SK-N-SH treated with all-trans-retinoic acid at 6 μM for 48 hours (cell line): ENCODE results near the gene CD302.
A peak's percentile ranks its signal among the peaks of the same experiment; 100 is the strongest.

Source experiments
- ATAC-seq: fragments of 200-7000 bp; cut with Tn5 transposase; 3 replicates; pipeline ENCODE4 v1.9.1; 2020; ENCODE audit warnings: mild to moderate bottlenecking, moderate library complexity
- ARNTL ChIP-seq: fragments of 450-650 bp; formaldehyde crosslinking; IDR thresholded peaks from 2 replicates; pipeline ENCODE4 v1.5.0; 2020; ENCODE audit warnings: low read depth, mild to moderate bottlenecking, moderate library complexity, borderline replicate concordance
- BACH2 ChIP-seq: fragments of 250-450 bp; sonication (Bioruptor Pico); IDR thresholded peaks from 2 replicates; pipeline ENCODE4 v1.9.0; 2021; ENCODE audit warnings: mild to moderate bottlenecking, borderline replicate concordance
- CSDC2 ChIP-seq: fragments of 250-450 bp; sonication (Bioruptor Pico); IDR thresholded peaks from 2 replicates; pipeline ENCODE4 v1.5.0; 2020; ENCODE audit warnings: mild to moderate bottlenecking, moderate library complexity
- ESRRG ChIP-seq: fragments of 250-450 bp; sonication (Bioruptor Pico); IDR thresholded peaks from 2 replicates; pipeline ENCODE4 v1.6.1; 2021; ENCODE audit warnings: mild to moderate bottlenecking
- GLIS3 ChIP-seq: fragments of 250-450 bp; sonication (Bioruptor Pico); IDR thresholded peaks from 2 replicates; pipeline ENCODE4 v1.5.0; 2020; ENCODE audit warnings: mild to moderate bottlenecking, moderate library complexity
- ISL1 ChIP-seq: fragments of 250-450 bp; sonication (Bioruptor Pico); IDR thresholded peaks from 2 replicates; pipeline ENCODE4 v2.1.2; 2022; ENCODE audit warnings: mild to moderate bottlenecking, moderate library complexity
- OSR1 ChIP-seq: fragments of 250-450 bp; sonication (Bioruptor Pico); IDR thresholded peaks from 2 replicates; pipeline ENCODE4 v1.8.0; 2022; ENCODE audit warnings: moderate library complexity, mild to moderate bottlenecking, inconsistent platforms
- PPARA ChIP-seq: fragments of 250-450 bp; sonication (Bioruptor Pico); IDR thresholded peaks from 2 replicates; pipeline ENCODE4 v1.5.0; 2020; ENCODE audit warnings: mild to moderate bottlenecking, borderline replicate concordance
- RARB ChIP-seq: fragments of 250-450 bp; sonication (Bioruptor Pico); IDR thresholded peaks from 2 replicates; pipeline ENCODE4 v1.8.0; 2021; ENCODE audit warnings: mild to moderate bottlenecking, moderate library complexity
- SNAI2 ChIP-seq: fragments of 250-450 bp; sonication (Bioruptor Pico); IDR thresholded peaks from 2 replicates; pipeline ENCODE4 v1.5.0; 2020; ENCODE audit warnings: mild to moderate bottlenecking, moderate library complexity
- TCF4 ChIP-seq: fragments of 250-450 bp; sonication (Bioruptor Pico); IDR thresholded peaks from 2 replicates; pipeline ENCODE4 v1.8.0; 2021; ENCODE audit warnings: mild to moderate bottlenecking, moderate library complexity, borderline replicate concordance
- TOX ChIP-seq: fragments of 250-450 bp; sonication (Bioruptor Pico); IDR thresholded peaks from 2 replicates; pipeline ENCODE4 v1.8.0; 2021; ENCODE audit warnings: mild to moderate bottlenecking, moderate library complexity, borderline replicate concordance
- ZC3H10 ChIP-seq: fragments of 250-450 bp; sonication (Bioruptor Pico); IDR thresholded peaks from 2 replicates; pipeline ENCODE4 v1.5.1; 2021; ENCODE audit warnings: mild to moderate bottlenecking, moderate library complexity
- ZFP3 ChIP-seq: fragments of 250-450 bp; sonication (Bioruptor Pico); IDR thresholded peaks from 2 replicates; pipeline ENCODE4 v1.5.0; 2020; ENCODE audit warnings: mild to moderate bottlenecking, moderate library complexity
- ZFP30 ChIP-seq: fragments of 450-650 bp; formaldehyde crosslinking; IDR thresholded peaks from 2 replicates; pipeline ENCODE4 v1.5.0; 2022; ENCODE audit warnings: mild to moderate bottlenecking, moderate library complexity
- ZNF565 ChIP-seq: fragments of 450-650 bp; formaldehyde crosslinking; conservative IDR thresholded peaks from 2 replicates; pipeline ENCODE4 v1.5.0; 2020; ENCODE audit warnings: low read depth, mild to moderate bottlenecking, moderate library complexity
- ZNF70 ChIP-seq: fragments of 450-650 bp; formaldehyde crosslinking; IDR thresholded peaks from 2 replicates; pipeline ENCODE4 v1.5.0; 2020; ENCODE audit warnings: mild to moderate bottlenecking, moderate library complexity
- ZNF8 ChIP-seq: fragments of 450-650 bp; formaldehyde crosslinking; IDR thresholded peaks from 2 replicates; pipeline ENCODE4 v1.5.0; 2020; ENCODE audit warnings: mild to moderate bottlenecking, moderate library complexity
- TF ChIP-seq, protein P1 (sequence below): fragments of 250-450 bp; sonication (Bioruptor Pico); IDR thresholded peaks from 2 replicates; pipeline ENCODE4 v1.5.1; 2021; ENCODE audit warnings: mild to moderate bottlenecking, moderate library complexity
- TF ChIP-seq, protein P2 (sequence below): fragments of 250-450 bp; sonication (Bioruptor Pico); IDR thresholded peaks from 2 replicates; pipeline ENCODE4 v1.5.1; 2020; ENCODE audit warnings: low read depth, mild to moderate bottlenecking, moderate library complexity
- TF ChIP-seq, protein P3 (sequence below): fragments of 250-450 bp; sonication (Bioruptor Pico); IDR thresholded peaks from 2 replicates; pipeline ENCODE4 v1.8.0; 2020; ENCODE audit warnings: mild to moderate bottlenecking, moderate library complexity, borderline replicate concordance
- TF ChIP-seq, protein P4 (sequence below): fragments of 250-450 bp; sonication (Bioruptor Pico); IDR thresholded peaks from 2 replicates; pipeline ENCODE4 v1.8.0; 2021; ENCODE audit warnings: low read depth, mild to moderate bottlenecking, moderate library complexity, borderline replicate concordance

The CD302 gene

DNA sequence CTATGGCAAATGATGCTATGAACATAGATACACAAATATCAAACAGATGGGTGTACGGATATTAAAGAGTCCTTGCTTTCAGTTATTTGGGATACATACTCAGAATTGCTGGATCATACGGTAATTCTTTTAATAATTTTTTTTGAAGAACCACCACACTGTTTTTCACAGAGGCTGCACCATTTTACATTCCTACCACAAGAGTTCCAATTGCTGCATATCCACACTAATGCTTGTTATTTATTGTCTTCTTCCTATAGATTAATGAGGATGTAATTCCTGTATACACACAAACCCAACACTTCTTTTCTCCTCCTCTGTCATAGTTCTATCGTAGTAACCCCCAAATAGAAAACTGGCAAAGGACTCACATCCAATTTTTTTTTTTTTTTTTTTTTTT, 21.7 kb downstream of the CD302 start:
- 0 out of 3 replicates have a peak, but pooled peaks have one; percentile 7 for ATAC-seq
- no peak for TF ChIP-seq ZNF70 (CRISPR knock-in tag)
- no peak for TF ChIP-seq BACH2 (CRISPR knock-in tag)
- TF ChIP-seq ZFP30 (CRISPR knock-in tag): no peak
- TF ChIP-seq, protein P1, sequence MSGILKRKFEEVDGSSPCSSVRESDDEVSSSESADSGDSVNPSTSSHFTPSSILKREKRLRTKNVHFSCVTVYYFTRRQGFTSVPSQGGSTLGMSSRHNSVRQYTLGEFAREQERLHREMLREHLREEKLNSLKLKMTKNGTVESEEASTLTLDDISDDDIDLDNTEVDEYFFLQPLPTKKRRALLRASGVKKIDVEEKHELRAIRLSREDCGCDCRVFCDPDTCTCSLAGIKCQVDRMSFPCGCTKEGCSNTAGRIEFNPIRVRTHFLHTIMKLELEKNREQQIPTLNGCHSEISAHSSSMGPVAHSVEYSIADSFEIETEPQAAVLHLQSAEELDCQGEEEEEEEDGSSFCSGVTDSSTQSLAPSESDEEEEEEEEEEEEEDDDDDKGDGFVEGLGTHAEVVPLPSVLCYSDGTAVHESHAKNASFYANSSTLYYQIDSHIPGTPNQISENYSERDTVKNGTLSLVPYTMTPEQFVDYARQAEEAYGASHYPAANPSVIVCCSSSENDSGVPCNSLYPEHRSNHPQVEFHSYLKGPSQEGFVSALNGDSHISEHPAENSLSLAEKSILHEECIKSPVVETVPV (CRISPR knock-in tag): no peak
- TF ChIP-seq, protein P2, sequence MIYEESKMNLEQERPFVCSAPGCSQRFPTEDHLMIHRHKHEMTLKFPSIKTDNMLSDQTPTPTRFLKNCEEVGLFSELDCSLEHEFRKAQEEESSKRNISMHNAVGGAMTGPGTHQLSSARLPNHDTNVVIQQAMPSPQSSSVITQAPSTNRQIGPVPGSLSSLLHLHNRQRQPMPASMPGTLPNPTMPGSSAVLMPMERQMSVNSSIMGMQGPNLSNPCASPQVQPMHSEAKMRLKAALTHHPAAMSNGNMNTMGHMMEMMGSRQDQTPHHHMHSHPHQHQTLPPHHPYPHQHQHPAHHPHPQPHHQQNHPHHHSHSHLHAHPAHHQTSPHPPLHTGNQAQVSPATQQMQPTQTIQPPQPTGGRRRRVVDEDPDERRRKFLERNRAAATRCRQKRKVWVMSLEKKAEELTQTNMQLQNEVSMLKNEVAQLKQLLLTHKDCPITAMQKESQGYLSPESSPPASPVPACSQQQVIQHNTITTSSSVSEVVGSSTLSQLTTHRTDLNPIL (CRISPR knock-in tag): no peak
- TF ChIP-seq ZNF565 (CRISPR knock-in tag): no peak
- TF ChIP-seq RARB: no peak
- no peak for TF ChIP-seq CSDC2 (CRISPR knock-in tag)
- no peak for TF ChIP-seq TOX (CRISPR knock-in tag)
- TF ChIP-seq ISL1: no peak
- TF ChIP-seq ZC3H10 (CRISPR knock-in tag): no peak
- TF ChIP-seq ESRRG: no peak
- TF ChIP-seq TCF4: no peak

DNA sequence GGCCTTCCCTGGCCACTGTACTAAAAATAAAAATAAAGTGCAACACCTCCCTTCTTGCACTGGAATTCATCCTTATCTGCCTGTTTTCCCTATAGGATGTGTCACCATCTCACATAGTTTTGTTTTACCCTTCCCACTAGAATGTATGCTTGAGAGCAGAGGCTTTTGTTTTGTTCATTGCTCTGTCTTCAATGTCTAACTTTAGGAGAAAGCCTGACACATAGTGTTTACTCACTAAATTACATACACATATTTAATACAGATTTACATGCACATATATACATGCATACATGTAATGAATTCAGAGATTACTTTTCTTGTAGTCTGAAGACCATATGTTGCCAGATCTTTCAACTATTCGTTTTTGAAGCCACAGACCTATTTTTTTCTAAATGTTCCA, 23.0 kb downstream of the CD302 start:
- ATAC-seq: peak; percentile 24; the same call in 2 of the 3 replicates
- TF ChIP-seq ARNTL (CRISPR knock-in tag) (no peak), RARB (no peak), SNAI2 (CRISPR knock-in tag) (no peak), OSR1 (CRISPR knock-in tag) (no peak), ESRRG (no peak), TOX (CRISPR knock-in tag) (no peak), ZNF565 (CRISPR knock-in tag) (no peak)
- TF ChIP-seq, protein P3, sequence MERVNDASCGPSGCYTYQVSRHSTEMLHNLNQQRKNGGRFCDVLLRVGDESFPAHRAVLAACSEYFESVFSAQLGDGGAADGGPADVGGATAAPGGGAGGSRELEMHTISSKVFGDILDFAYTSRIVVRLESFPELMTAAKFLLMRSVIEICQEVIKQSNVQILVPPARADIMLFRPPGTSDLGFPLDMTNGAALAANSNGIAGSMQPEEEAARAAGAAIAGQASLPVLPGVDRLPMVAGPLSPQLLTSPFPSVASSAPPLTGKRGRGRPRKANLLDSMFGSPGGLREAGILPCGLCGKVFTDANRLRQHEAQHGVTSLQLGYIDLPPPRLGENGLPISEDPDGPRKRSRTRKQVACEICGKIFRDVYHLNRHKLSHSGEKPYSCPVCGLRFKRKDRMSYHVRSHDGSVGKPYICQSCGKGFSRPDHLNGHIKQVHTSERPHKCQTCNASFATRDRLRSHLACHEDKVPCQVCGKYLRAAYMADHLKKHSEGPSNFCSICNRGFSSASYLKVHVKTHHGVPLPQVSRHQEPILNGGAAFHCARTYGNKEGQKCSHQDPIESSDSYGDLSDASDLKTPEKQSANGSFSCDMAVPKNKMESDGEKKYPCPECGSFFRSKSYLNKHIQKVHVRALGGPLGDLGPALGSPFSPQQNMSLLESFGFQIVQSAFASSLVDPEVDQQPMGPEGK (CRISPR knock-in tag): no peak

DNA sequence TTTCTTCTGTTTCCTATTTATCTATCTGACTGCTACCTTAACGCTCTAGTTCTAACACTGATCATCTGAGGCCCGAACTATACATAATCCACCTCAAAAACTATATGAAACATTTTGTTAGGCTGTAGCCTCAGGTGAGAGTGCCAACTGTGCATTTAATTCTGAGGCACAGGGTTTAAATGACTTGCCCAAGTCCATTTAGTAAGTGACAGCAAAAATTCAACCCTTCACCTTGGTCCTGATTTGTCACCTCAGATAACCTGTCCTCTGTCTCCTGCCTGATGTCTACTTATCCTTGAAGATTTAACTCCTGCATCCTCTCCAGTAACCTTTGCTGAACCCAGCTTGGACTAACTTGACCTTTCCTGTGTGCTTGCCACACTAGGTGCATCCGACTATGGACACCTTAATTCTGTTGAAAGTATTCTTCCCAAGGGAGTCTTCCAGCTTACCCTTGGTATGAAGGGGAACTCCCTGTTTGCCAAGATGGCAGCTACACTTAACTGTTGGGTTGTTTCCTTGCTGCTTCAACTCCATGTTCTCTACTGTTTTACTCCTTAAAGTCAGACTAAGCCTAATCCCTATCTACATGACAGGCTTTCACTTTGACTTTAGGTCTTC, 23.5 kb downstream of the CD302 start:
- peak; percentile 14 for ATAC-seq
- TF ChIP-seq, protein P4, sequence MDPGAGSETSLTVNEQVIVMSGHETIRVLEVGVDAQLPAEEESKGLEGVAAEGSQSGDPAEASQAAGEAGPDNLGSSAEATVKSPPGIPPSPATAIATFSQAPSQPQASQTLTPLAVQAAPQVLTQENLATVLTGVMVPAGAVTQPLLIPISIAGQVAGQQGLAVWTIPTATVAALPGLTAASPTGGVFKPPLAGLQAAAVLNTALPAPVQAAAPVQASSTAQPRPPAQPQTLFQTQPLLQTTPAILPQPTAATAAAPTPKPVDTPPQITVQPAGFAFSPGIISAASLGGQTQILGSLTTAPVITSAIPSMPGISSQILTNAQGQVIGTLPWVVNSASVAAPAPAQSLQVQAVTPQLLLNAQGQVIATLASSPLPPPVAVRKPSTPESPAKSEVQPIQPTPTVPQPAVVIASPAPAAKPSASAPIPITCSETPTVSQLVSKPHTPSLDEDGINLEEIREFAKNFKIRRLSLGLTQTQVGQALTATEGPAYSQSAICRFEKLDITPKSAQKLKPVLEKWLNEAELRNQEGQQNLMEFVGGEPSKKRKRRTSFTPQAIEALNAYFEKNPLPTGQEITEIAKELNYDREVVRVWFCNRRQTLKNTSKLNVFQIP (CRISPR knock-in tag): no peak
- TF ChIP-seq, all 23 proteins: peak for 0

DNA sequence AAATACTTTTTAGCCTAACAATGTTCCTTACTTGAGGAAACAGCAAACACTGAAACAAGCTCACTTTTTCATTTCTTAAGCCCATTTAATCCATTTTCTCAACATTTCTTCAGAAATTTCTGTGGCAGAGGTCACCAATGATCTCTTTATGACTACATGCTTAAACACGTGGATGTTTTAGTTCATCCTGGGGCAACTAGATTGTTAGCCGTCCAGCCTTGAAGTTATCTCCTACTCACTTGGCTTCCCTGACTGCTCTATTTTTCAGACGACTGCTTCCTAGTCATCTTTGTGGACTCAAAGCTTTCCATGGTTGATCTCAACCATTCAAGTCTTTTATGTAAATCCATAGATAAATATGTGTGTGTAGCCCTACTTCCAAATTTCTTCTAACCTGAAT, 24.1 kb downstream of the CD302 start:
- TF ChIP-seq GLIS3: no peak
- no peak for TF ChIP-seq CSDC2 (CRISPR knock-in tag)
- no peak for TF ChIP-seq ESRRG
- no peak for TF ChIP-seq TOX (CRISPR knock-in tag)
- TF ChIP-seq TCF4: no peak
- TF ChIP-seq ISL1: no peak
- no peak for TF ChIP-seq PPARA (CRISPR knock-in tag)
- TF ChIP-seq, protein P2 (CRISPR knock-in tag): no peak
- TF ChIP-seq ARNTL (CRISPR knock-in tag): no peak
- no peak for TF ChIP-seq ZFP3
- TF ChIP-seq ZNF8 (CRISPR knock-in tag): no peak
- no peak for ATAC-seq
